ENCODE data around the gene GJB3. TPM values are rescaled to one million over a fixed set of nuclear protein-coding genes. Genes with fewer than 3 reads are reported as not detected.
"Not testable (repeated sequence)": the region's sequence is repeated elsewhere in the genome, so short reads cannot be mapped to it uniquely, and the experiment has no call there.

The GJB3 gene
- total and polyA plus RNA-seq, 4 donors: 0.15 to 0.33 (median 0.17) TPM; not detected in 1

- TF ChIP-seq HNF4G (IDR thresholded peaks at IDR 0.05): no peak
- TF ChIP-seq TAF1 (conservative IDR thresholded peaks at IDR 0.05): no peak
- no peak for TF ChIP-seq HNF4A (conservative IDR thresholded peaks at IDR 0.05)
- TF ChIP-seq MAX (IDR thresholded peaks at IDR 0.05): no peak
- TF ChIP-seq SP1 (IDR thresholded peaks at IDR 0.05): no peak
- TF ChIP-seq JUND (IDR thresholded peaks at IDR 0.05): no peak
Measured at GRCh38 chr1:34771573-34772371, 9.2 kb upstream of the GJB3 start (continued).

- H3K9ac ChIP-seq (ENCODE audit: low read depth in 1 of 2, low read length in 2 of 2); DNase-seq (ENCODE audit: low spot score): not testable (repeated sequence)
- WGBS: 96% methylated on average over 4 of the region's 4 CpGs
Measured at GRCh38 chr1:34773114-34773513, 7.9 kb upstream of the GJB3 start.

GRCh38 chr1:34774957-34775356 lies 6.1 kb upstream of the GJB3 start:
- H3K9ac ChIP-seq (ENCODE audit: low read depth in 1 of 2, low read length in 2 of 2): no peak overlapping the region
- peaks cover 0 to 4% (median 0%) of the 10 kb centered on the region in 4 donors for H3K36me3 ChIP-seq (ENCODE audit: control insufficient read depth in 4 of 4, insufficient read depth in 3 of 4, low read depth in 1 of 4, low read length in 3 of 4)
- WGBS: 57% methylated on average over 8 of the region's 8 CpGs
- no peak for DNase-seq (ENCODE audit: low spot score)
- H3K27ac ChIP-seq (ENCODE audit: low read depth in 1 of 2, low read length in 2 of 2): no peak overlapping the region
- TF ChIP-seq HNF4A (conservative IDR thresholded peaks at IDR 0.05): no peak
- TF ChIP-seq GABPA (IDR thresholded peaks at IDR 0.05 in 1 of 2, conservative IDR thresholded peaks at IDR 0.05 in 1 of 2): no peak
- TF ChIP-seq RAD21 (IDR thresholded peaks at IDR 0.05): no peak
- TF ChIP-seq REST (IDR thresholded peaks at IDR 0.05): no peak
- no peaks in the 10 kb centered on the region for H3K4me1 ChIP-seq (ENCODE audit: control insufficient read depth in 4 of 4, insufficient read depth in 4 of 4, low read length in 3 of 4)
- H3K27me3 ChIP-seq (ENCODE audit: control insufficient read depth in 4 of 4, insufficient read depth in 4 of 4, low read length in 3 of 4): no peaks in the 10 kb centered on the region
- no peaks in the 10 kb centered on the region for H3K9me3 ChIP-seq (ENCODE audit: control insufficient read depth in 4 of 4, low read length in 3 of 4)
- no peak overlapping the region for H3K4me3 ChIP-seq (ENCODE audit: low read depth in 1 of 3, low read length in 3 of 3)

More at GRCh38 chr1:34773114-34773513, 7.9 kb upstream of the GJB3 start:
- not testable (repeated sequence) for H3K27me3 ChIP-seq (ENCODE audit: control insufficient read depth in 4 of 4, insufficient read depth in 4 of 4, low read length in 3 of 4); H3K4me3 ChIP-seq (ENCODE audit: low read depth in 1 of 3, low read length in 3 of 3); H3K36me3 ChIP-seq (ENCODE audit: control insufficient read depth in 4 of 4, insufficient read depth in 3 of 4, low read depth in 1 of 4, low read length in 3 of 4); H3K9me3 ChIP-seq (ENCODE audit: control insufficient read depth in 4 of 4, low read length in 3 of 4); H3K27ac ChIP-seq (ENCODE audit: low read depth in 1 of 2, low read length in 2 of 2); H3K4me1 ChIP-seq (ENCODE audit: control insufficient read depth in 4 of 4, insufficient read depth in 4 of 4, low read length in 3 of 4)

GRCh38 chr1:34776911-34777310 lies 4.1 kb upstream of the GJB3 start:
- Histone ChIP-seq H3K27me3 (ENCODE audit: control insufficient read depth in 4 of 4, insufficient read depth in 4 of 4, low read length in 3 of 4) (no peaks in the 10 kb centered on the region), H3K4me1 (ENCODE audit: control insufficient read depth in 4 of 4, insufficient read depth in 4 of 4, low read length in 3 of 4) (peaks cover 2 to 11% (median 8%) of the 10 kb centered on the region in 4 donors), H3K9ac (ENCODE audit: low read depth in 1 of 2, low read length in 2 of 2) (no peak overlapping the region), H3K36me3 (ENCODE audit: control insufficient read depth in 4 of 4, insufficient read depth in 3 of 4, low read depth in 1 of 4, low read length in 3 of 4) (peaks cover 0 to 4% (median 0%) of the 10 kb centered on the region in 4 donors), H3K27ac (ENCODE audit: low read depth in 1 of 2, low read length in 2 of 2) (no peak overlapping the region), H3K4me3 (ENCODE audit: low read depth in 1 of 3, low read length in 3 of 3) (no peak overlapping the region), H3K9me3 (ENCODE audit: control insufficient read depth in 4 of 4, low read length in 3 of 4) (no peaks in the 10 kb centered on the region)
- DNase-seq (ENCODE audit: low spot score): no peak
- 73% methylated on average over 3 of the region's 3 CpGs for WGBS
- TF ChIP-seq REST (IDR thresholded peaks at IDR 0.05): no peak
- no peak for TF ChIP-seq MAX (IDR thresholded peaks at IDR 0.05)
- no peak for TF ChIP-seq TAF1 (conservative IDR thresholded peaks at IDR 0.05)
- no peak for TF ChIP-seq ZBTB33 (IDR thresholded peaks at IDR 0.05)
- TF ChIP-seq JUND (IDR thresholded peaks at IDR 0.05): no peak
- TF ChIP-seq RXRA (IDR thresholded peaks at IDR 0.05): no peak
- TF ChIP-seq ATF3 (IDR thresholded peaks at IDR 0.05): no peak
- no peak for TF ChIP-seq RAD21 (IDR thresholded peaks at IDR 0.05)
- TF ChIP-seq FOXA2 (IDR thresholded peaks at IDR 0.05): no peak
- TF ChIP-seq HNF4G (IDR thresholded peaks at IDR 0.05): no peak
- TF ChIP-seq FOXA1 (IDR thresholded peaks at IDR 0.05): no peak
- no peak for TF ChIP-seq HNF4A (conservative IDR thresholded peaks at IDR 0.05)

Data from liver (tissue), 9 donors.